Measurements from ENCODE around the gene C1RL.
A peak's percentile ranks its signal among the peaks of the same experiment; 100 is the strongest.

C1RL gene

DNA sequence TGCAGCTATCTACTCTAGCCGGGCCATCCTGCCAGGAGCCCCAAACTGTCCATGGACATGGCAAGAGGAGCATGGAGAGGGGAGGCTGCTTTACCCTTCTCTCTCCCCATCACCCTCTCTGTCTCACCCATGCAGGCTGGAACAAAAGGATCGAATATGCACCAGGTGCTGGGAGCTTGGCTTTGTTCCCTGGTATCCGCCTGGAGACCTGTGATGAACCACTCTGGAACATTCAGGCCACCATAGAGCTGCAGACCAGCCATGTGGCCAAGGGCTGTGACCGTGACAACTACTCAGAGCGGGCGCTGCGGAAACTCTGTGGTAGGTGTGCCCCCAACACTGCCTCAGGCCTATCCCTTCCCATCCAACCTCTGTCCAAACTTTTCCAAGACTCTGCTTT lies 27.1 kb upstream of the C1RL start:
- no peak for DNase-seq

DNA sequence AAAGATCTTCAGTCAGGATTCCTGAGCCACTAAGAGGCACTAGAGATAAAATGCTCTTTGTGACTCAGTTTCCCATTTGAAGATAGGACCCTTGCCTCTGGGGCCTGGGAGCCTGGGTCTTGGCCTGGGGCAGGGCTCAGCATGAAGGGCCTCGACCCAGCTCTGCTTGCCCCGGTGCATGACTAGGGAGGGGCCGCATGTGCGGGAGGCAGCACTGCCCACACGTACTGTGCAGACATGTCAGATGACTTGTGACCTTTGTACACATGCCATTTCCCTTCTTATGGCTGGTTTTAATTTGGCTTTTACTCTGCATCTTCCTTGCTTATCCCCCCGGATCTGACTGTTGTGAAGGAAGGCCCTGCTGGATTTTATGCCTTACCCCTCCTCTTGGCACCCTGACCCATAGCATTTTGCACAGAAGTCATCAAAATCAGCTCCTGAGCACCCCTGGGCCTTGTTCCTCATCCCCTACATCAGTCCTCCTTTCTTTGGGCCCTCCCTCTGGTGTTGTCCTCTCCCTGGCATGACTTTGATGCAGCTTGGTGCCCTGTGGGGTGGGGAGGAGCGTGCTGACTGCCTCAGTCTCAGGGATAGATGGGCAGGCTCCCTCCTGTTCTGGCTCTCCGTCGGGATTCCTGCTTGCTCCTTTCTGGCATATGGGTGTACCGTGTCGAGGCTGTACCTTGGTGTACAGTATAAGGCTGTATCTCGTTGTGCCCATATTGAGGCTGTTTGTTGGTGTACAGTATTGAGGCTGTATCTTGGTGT lies 25.6 kb upstream of the C1RL start:
- DNase-seq = no peak

DNA sequence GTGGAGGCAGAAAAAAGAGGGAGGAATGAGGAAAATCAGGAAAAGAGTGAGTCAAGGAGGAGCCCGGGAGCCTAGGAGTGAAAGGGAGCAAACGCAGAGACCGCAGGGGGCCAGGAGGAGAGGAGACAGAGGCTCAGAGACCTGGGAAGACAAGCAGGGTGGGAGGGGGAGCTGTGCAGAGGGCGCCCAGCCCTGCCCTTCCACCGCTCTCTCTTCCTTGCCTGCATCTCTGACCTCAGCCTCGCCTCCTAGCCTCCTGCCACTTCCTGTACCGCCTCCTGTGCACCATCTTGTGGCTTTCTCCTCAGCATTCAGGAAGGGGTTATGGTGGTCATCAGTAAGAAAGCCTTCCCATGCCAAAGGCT lies 22.5 kb upstream of the C1RL start:
- DNase-seq = no peak

DNA sequence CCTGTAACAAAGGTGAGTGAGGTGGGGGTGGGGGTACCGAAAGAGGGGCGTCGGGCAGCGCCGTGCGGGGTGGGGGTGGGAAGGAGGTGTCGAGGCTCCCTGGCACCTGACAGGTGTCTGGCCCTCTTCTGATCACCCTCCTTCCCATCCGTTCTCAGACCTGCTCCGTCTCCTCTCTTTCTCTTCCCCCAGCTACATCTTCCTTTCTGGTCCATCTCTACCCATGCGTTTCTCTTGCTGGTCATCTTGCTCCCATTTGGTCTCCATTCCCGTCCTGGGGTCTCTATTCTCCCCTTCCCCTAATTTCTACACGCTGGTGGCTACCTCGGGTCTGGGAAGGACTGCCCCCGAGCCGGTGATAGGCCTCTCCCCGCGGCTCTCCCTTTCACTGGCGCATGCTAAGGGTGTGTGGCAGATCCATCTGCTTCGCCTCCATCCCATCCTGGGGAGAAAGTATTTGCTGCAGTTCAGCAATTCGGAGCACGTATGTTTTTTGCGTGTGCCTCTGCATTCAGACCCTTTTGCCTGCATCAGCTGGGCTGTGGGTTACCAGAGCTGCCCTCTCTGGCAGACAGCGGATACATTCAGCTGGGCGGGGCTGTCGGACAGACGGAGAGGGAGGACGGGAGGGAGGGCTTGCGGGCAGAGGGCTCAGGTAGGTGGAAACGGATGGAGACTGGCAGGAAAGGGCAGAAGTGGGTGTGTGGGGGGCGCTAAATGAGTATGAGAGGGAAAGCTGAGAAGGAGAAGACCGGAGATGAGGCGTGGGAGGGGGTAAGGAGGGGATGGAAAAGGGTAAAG lies 21.9 kb upstream of the C1RL start:
- no peak for DNase-seq

DNA sequence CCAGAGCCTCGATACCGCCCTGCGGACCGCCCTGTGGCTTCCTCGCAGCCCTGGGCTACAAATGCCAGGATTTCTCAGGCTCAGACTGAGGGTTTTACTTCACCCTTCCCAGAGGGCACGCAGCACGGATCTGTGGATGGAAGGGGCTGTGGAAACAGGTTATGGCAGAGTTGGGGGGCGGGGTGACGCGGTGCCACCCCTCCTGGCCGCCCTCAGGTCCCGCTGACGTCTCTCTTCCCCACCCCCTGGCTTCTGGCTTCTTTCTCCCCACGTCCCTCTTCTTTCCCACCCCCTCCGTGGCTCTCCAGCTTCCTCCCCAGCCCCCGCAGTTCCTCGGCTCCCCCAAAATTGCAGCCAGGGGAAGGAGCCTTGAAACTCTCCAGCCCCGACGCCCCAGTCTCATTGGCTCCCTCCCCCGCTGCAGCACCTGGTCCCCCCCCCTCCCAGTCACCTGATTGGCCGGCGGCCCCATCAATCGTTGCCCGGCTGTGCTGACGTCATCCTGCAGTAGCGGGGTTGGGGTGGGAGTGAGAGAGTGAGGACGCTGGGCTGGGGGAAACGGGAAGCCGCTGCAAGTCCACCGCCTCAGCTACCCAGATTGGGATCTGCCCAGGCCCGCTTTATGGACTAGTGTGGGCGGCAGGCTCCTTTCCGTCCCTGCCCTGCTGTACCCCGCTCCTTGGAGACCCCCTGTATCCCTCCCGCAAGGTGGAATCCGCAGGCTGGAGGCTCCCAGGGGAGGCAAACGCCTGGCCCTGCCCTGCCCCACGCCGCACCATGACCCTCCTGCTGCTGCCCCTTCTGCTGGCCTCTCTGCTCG lies 21.1 kb upstream of the C1RL start, which contains the start of gene CLSTN3:
Gene CLSTN3 (plus strand): TSS at position 500 of the 820 bp plus-strand sequence. CDS start 278 bp downstream, at position 778.
- peak; percentile 36 for DNase-seq

DNA sequence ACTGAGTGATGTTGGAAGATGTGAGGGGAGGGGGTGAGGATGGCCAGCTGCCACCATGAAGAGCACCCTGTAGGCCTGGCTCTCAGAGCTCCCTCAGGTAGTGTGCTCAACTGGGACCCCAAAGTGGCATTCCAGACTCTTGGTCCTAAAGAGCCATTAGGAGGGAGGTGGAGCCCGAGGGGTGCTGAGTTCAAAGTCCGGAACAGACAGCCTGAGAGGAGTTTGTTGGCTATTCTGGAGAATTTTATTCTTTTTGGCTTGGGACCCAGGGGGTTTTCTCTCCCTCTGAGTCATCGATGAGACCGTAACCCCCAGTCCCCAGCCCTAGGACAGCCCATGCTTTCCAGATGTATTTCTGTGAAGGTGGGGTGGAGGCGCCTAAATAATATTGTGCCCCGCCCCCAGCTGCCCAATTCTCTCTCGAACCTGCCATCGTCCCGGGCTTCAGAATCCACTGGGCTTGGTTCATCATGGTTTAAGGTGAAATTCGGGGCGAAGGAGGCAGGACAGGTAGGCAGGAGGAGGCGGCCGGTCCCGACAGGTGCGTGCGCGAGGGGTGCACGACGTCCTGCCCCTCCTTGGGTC lies 20.4 kb upstream of the C1RL start:
- DNase-seq = no peak

DNA sequence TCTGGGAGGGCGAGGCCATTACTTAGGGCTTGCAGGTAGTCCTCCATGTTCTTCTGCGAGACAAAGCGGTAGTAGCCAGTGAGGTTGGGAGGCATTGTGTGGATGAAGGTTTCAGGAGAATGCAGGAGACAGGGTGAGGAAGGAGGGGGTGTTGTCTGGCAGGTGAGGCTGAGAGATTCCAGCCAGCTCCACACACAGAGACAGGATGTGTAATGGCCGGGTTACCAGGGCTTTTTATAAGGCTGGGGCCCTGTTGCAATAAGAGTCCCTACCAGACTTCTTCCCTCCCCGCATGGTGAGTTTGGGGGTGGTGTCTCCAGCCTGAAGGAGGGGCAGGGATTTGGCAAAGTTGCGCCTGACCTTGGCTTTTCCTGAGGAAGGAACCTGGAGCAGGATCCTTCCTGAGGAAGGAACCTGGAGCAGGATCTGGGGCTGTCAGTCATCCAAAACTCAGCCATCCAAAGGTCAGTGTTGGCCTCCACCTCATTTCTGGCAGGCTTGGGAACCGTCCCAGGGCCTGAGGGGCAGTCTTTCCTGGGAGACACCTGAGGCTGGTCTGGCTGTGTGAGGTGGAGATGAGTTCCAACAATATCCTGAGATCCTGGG lies 19.8 kb upstream of the C1RL start, which contains the start of gene RBP5:
Gene RBP5 (minus strand): TSS at position 209 of the 606 bp plus-strand sequence. CDS start 114 bp downstream, at position 95.
- DNase-seq = no peak

DNA sequence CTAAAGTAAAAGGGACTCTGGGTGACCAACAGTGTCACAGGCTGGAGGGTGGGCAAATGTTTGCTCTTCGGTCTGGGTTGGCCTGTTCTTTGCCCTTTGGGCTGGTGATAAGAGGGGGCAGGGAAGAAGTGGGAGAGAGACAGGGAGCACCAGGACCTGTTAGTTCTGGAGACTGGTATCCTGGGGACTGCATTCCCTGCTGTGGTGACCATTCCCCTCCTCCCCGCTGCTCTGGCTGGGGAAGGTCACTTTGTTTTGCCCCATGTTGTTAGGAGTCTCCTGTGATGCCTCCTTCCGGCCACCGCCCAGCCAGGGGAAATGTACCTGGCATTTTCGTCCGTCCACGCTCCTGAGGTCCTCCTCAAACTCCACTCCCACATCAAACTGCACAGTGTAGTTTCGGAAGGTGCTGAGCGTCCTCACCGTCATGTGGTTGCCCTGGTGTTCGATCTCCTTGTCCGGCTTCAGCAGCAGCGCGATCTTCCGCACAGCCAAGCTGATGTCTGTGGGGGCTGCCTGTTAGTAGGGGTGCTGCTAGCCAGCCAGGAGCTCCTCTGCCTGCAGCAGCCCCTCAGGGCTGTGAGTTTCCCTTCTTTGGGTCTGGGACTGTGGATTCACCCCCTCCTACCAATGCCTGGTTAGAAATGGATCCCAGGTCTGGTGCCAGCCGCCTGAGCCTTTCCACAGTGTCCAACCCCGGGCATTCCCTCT lies 19.1 kb upstream of the C1RL start:
- no peak for DNase-seq

DNA sequence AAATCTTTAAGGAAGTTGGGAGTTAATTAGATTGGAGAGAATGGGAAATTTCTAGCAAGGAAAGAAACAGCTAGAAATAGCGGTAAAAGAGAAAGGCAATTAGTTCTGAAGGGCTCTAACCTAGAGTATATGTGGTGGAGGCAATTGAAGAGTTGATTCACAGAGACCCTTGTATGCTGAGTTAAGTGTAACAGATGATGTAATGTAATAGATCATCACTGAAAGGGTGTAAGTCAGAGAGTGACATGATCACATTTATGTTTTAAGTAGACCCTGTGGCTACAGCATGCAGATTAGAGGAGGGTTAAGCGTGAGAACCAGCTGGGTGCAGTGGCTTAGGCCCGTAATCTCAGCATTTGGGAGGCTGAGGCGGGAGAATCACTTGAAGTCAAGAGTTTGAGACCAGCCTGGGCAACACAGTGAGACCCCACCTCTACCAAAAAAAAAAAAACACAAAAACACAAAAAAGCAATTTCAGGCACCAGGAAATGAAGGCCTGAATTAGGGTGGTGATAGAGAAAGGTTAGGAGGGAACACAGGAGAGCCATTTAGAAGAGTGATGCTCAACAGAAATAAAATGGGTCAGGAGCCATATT lies 16.7 kb upstream of the C1RL start:
- DNase-seq = no peak

DNA sequence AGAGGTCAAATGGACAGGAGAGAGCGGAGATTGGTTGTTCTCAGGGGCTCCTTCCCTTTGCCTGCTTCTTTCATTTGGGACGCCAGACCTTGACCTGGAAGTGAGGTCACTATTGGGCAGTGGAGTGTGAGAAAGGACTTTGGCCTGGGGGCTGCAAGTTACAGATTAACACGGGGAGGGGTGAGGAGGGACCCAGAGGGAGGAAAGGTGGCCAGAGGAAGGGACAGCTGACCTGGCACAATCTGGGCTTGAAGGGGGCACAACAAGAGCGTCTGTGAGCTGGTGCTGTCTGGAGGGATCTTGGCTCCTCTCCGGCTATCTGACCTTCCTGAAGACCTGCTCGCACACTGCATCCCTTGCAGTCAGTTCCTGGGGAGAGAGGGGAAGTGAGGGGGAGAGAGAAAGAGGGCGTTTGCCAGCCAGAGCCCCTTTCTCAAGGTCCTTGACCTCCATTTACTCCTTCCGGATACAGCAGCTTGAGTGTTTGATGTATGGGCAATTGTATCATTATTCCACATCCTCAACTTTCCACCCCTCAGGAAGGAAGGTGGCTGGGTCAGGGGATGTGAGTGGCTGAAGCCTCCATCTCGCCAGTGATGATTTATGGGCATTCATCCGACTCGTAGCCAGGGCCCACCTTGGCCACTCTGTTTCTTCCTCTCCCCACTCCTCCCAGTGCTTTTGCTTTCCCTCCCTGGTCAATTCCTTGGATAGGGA lies 14.9 kb upstream of the C1RL start:
- DNase-seq = no peak

DNA sequence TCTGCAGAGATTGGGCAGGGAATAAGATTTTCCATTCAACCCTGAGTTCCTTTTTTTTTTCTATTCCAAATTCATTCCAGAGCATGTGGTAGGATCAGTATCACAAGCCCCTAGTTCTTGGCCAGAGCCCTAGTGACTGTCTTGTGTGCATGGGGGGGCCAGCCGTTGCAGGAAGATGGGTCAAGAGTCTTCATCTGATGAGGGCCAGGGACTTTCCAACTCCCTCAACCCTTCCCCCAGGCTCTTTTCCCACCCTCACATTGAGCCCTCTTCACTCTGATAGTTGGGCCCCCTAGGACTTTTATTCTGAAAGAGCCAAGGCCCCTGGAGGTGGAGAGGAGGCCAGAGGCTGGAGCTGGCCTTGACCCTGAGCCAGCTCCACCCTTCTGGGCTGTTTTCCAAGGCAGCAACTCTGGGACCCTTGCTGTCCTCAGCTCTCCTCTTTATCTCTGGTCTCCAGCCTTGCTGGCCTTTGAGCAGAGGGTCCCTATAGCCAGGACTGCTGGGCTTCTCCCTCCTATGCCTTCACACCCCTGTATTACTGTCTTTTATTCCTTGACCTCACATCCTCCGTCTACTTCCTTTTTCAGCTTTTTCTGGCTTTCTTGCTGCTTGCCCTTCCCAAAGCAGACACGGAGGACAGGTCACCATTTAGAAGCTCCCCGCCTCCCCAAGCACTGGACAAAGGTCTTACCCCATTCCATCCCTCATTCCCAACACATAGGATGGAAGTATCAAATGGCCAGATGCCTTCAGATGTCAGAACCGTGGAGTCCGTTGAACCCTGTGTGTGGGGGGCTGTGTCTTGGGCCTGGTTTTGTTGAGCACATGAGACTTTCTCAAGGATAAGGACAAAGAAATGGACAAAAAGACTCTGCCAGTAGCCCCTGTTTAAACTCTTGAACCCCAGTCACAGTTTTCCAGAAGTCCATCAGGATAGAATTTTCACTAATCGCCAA lies 14.1 kb upstream of the C1RL start:
- DNase-seq = no peak

DNA sequence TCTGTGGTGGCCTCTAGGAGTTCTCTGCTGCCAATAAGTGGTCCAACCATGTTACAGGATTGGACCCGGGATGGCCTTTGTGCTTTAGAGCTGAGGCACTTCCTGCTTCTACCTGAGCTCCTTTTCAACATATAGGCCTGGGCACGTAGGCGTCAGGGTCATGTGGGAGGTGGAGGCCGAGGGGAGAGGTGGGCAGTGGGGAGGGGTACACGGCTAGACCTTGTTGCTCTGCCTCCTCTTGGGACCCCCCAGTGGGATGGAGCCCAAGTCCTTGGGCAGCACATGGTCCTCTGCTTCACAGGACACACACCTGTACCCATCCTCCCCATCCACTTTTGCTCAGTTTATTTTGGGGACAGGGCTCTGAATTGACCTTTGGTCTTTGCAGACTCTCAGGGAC lies 12.3 kb upstream of the C1RL start:
- DNase-seq = no peak

DNA sequence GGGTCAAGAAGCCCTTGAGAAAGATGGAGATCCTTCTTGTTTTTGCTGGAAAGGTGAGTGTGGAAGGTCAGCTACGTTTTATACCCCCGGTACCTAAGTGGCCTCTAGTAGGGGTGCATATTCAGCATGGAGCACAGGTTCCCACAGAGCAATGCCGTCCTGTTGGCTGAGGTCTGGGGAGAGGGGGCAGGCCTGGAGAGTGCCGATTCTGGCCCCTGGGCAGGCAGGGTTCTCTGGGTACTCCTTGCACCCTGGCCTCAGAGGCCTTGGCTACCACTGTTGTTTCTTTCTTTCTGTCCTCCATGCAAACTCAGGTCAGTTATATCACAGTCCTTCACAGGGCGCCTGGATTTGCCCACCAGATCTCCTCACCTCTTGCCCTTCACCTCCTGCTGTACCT lies 11.2 kb upstream of the C1RL start:
- DNase-seq = no peak

DNA sequence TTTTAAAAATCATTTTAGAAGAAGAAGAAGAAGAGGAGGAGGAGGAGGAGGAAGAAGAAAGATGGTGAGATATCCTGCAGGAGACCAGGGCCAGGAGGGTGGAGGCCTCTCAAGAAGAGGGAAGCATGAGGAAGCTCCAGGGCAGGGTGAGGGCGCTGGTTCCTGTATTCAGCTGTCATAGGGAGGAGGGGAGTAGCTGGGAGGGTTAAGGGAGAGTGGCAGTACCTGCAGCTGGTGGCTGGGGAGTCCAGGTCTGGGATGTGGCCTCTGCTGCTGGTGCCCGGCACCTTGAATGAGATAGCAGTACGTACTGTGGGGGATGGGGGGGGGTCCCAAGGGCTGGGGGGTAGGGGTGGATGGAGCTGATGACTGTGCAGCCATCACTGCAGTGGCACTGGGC lies 9.9 kb upstream of the C1RL start:
- DNase-seq = no peak

DNA sequence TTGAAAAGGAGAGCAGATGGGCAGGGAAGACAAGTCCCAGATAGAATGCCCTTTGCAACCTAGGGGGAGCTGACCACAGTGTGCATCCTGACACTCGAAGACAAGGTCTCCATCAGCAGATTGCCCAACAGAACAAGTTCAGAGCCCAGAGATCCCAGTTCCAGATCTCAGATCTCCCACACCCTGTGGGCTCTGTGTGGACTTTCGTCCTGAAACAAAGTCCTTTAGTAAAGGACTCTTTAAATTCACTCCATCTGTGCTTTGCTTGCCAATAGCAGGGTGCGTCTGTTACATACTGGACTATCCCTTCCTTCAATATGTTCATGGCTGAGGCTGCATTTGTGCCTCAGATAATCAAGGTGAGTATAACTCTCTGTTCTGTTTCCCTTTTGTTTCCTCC lies 8.7 kb upstream of the C1RL start:
- DNase-seq = no peak

DNA sequence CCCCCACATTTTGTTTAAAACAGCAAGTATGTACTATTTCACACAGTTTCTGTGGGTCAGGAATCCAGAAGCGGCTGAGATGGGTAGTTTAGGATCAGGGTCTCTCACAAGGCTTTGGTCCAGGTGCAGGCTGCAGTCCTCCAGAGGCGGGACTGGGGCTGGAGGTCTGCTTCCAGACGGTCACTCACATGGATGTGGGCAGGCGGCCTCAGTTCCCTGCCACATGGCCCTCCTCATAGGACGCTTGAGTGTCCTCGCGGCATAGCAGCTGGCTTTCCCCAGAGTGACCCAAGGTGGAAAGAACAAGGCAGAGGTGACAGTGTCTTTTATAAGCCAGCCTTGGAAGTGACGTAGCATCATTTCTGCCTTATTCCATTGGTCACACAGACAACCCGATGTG lies 7.9 kb upstream of the C1RL start:
- no peak for DNase-seq

DNA sequence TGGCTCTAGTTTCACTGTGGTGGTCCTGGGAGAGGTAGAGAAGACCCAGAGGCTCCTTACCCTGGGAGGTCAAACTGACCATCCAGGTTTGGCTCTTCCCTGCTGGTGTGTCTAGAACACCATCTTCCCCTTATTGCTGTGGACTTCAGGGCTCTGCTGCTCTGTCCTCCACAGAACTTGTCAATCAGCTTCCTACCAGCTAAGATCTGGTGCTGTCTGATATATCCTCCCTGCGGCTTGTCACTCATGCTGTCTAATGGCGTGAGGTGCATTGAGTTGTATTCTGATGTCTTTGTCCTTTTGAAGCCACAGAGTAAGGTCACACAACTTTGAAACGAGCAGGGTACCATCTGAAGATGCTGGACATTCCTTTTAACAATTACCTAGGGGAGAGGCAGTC lies 7.2 kb upstream of the C1RL start:
- DNase-seq = no peak

DNA sequence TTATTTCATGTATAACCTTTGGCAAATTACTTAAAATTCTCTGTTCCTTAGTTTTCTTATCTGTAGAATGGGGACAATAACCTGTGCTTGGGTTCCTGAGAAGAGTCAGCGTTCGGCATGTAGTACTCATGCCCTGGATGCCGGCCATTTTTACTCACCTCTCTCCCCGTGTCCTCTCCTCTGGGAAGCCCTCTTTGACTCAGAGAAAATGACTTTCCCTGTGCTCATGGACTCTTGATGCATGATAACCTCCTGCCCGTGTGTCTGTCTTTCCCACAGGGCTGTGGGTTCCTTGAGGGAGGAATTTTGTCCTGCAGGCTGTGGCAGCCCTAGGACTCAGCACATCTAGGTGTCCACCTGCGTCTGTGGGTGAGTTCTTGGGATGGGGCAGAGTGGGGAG lies 5.8 kb upstream of the C1RL start:
- DNase-seq = no peak

DNA sequence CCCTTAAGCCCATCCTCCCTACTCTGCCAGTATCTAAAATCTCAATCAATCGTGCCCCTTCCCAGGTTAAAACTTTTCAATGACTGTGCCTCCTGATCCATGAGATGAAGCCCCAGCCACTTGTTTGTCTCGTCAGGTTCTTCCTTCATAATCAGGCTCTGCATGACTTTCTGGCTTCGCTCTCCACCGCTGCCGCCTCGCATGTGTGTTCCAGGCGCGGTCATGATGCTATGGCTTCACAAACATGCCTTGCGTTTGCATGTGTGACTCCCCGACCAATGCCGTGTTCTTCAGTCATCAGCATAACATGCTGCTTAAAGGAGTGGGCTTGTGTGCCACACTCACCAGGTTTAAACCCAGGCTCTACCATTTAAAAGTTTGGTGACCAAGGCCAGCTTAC lies 5.0 kb upstream of the C1RL start:
- no peak for DNase-seq
